HepG2 (cell line): Measurements from ENCODE around the gene ZNF184. TPM values are rescaled to one million over a fixed set of nuclear protein-coding genes. Genes with fewer than 3 reads are reported as not detected.

ENCODE experiments used
- ASH2L ChIP-seq: fragments of 300-600, 200-600 bp; sonication (generic); IDR thresholded peaks from 2 replicates; pipeline ENCODE4 v1.7.0; 2017; ENCODE audit warnings: low read depth, mild to moderate bottlenecking, moderate library complexity, mixed read lengths, low read length; ENCODE audit not compliant: insufficient read length
- FOSL1 ChIP-seq: sonication (generic); formaldehyde crosslinking; IDR thresholded peaks from 2 replicates; pipeline ENCODE4 v1.9.0; 2021; ENCODE audit warnings: missing genetic modification reagents, borderline replicate concordance
- FUBP1 ChIP-seq: sonication (generic); formaldehyde crosslinking; IDR thresholded peaks from 2 replicates; pipeline ENCODE4 v1.5.1; 2020; ENCODE audit warnings: missing genetic modification reagents, mild to moderate bottlenecking, borderline replicate concordance
- GTF3A ChIP-seq: sonication (generic); formaldehyde crosslinking; conservative IDR thresholded peaks from 2 replicates; pipeline ENCODE4 v1.4.0; 2020; ENCODE audit warnings: mild to moderate bottlenecking, missing genetic modification reagents
- HIVEP1 ChIP-seq: sonication (generic); formaldehyde crosslinking; IDR thresholded peaks from 2 replicates; pipeline ENCODE4 v1.4.0; 2020; ENCODE audit warnings: mild to moderate bottlenecking, missing genetic modification reagents
- HNRNPK ChIP-seq: fragments of 200-400 bp; formaldehyde crosslinking; IDR thresholded peaks from 2 replicates; pipeline ENCODE4 v1.6.1; 2018; ENCODE audit warnings: low read length, low read depth, moderate library complexity, mild to moderate bottlenecking; ENCODE audit not compliant: poor library complexity, severe bottlenecking
- IKZF5 ChIP-seq: IDR thresholded peaks from 2 replicates; pipeline ENCODE4 v1.6.1; 2018; ENCODE audit warnings: missing genetic modification reagents, mild to moderate bottlenecking, missing compliant biosample characterization
- JUN ChIP-seq: sonication (generic); formaldehyde crosslinking; IDR thresholded peaks from 2 replicates; pipeline ENCODE4 v1.4.0; 2020; ENCODE audit warnings: mild to moderate bottlenecking, missing genetic modification reagents
- MTA3 ChIP-seq: sonication (generic); formaldehyde crosslinking; IDR thresholded peaks from 2 replicates; pipeline ENCODE4 v1.4.0; 2020; ENCODE audit warnings: missing genetic modification reagents
- NFIC ChIP-seq: IDR thresholded peaks from 2 replicates; pipeline ENCODE4 v1.6.1; 2012; ENCODE audit warnings: mild to moderate bottlenecking, low read length, inconsistent platforms
- SRY ChIP-seq: sonication (generic); formaldehyde crosslinking; IDR thresholded peaks from 2 replicates; pipeline ENCODE4 v1.8.0; 2022; ENCODE audit warnings: mild to moderate bottlenecking, missing genetic modification reagents
- ZBTB7B ChIP-seq: sonication (generic); formaldehyde crosslinking; IDR thresholded peaks from 2 replicates; pipeline ENCODE4 v1.4.0; 2020; ENCODE audit warnings: missing genetic modification reagents
- ZMAT3 ChIP-seq: sonication (generic); formaldehyde crosslinking; conservative IDR thresholded peaks from 2 replicates; pipeline ENCODE4 v1.7.0; 2021; ENCODE audit warnings: missing genetic modification reagents
- ZMYM4 ChIP-seq: sonication (generic); formaldehyde crosslinking; IDR thresholded peaks from 2 replicates; pipeline ENCODE4 v1.8.1; 2023; ENCODE audit warnings: mild to moderate bottlenecking, missing genetic modification reagents
- ZNF234 ChIP-seq: sonication (generic); formaldehyde crosslinking; conservative IDR thresholded peaks from 2 replicates; pipeline ENCODE4 v1.5.1; 2020; ENCODE audit warnings: mild to moderate bottlenecking, missing genetic modification reagents
- ZNF260 ChIP-seq: sonication (generic); formaldehyde crosslinking; IDR thresholded peaks from 2 replicates; pipeline ENCODE4 v1.4.0; 2020; ENCODE audit warnings: missing genetic modification reagents, low read depth, mild to moderate bottlenecking, borderline replicate concordance
- ZNF776 ChIP-seq: sonication (generic); formaldehyde crosslinking; IDR thresholded peaks from 2 replicates; pipeline ENCODE4 v1.4.0; 2020; ENCODE audit warnings: mild to moderate bottlenecking, missing genetic modification reagents
- ZSCAN21 ChIP-seq: sonication (generic); formaldehyde crosslinking; IDR thresholded peaks from 2 replicates; pipeline ENCODE4 v1.8.0; 2022; ENCODE audit warnings: mild to moderate bottlenecking, missing genetic modification reagents, moderate library complexity, borderline replicate concordance
- polyA plus RNA-seq, 8 experiments: library from polyadenylated mRNA; depleted of rRNA in 3 of 8; stranded (reverse) in 7 of 8; unstranded in 1 of 8; fragments of >200 nt; fragmentation: Illumina TruSeq in 4 of 8; extraction: Trizol in 4 of 8; gene quantifications; 2 replicates each; pipeline versions ENCODE4 v1.2.1 to v1.2.3, GENCODE V29; 2011 to 2016; ENCODE audit warnings: low read depth in 4 of 8, missing spikeins in 1 of 8, mixed read lengths in 1 of 8; ENCODE audit not compliant: insufficient read depth in 1 of 8
- total RNA-seq, 5 experiments: library from RNA; depleted of rRNA; stranded (reverse); fragments of >200 nt; fragmentation: Illumina TruSeq; extraction: Trizol; gene quantifications; 2 replicates each; pipeline ENCODE4 v1.2.3, GENCODE V29; 2016; ENCODE audit warnings: low read depth in 1 of 5
- TF ChIP-seq, protein P1 (sequence below): sonication (generic); formaldehyde crosslinking; IDR thresholded peaks from 2 replicates; pipeline ENCODE4 v1.4.0; 2020; ENCODE audit warnings: missing genetic modification reagents, borderline replicate concordance

Gene ZNF184
- total and polyA plus RNA-seq, 2 of the 13 experiments (the other 11 are each of a cell fraction or from before 2014, with no cell fraction given): 2.1 to 10.1 TPM

GRCh38 chr6:27478706-27479318 lies 5.9 kb upstream of the ZNF184 start (continued):
- no peak; the same call in 1 of the 2 replicates for TF ChIP-seq NFIC
- TF ChIP-seq ZMAT3 (CRISPR knock-in tag): no peak
- TF ChIP-seq SRY: 0 out of 2 replicates have a peak, but pooled peaks have one; percentile 36
- TF ChIP-seq HNRNPK: no peak
- TF ChIP-seq ASH2L: peak; percentile 91
- peak; percentile 75; the same call in 1 of the 2 replicates for TF ChIP-seq IKZF5 (CRISPR knock-in tag)
- TF ChIP-seq ZMYM4 (CRISPR knock-in tag): peak; percentile 69; the same call in 1 of the 2 replicates
- no peak for TF ChIP-seq ZNF234 (CRISPR knock-in tag)
- TF ChIP-seq ZNF776: no peak
- no peak for TF ChIP-seq GTF3A (CRISPR knock-in tag)
- TF ChIP-seq JUN (CRISPR knock-in tag): no peak
- no peak for TF ChIP-seq ZNF260
- TF ChIP-seq ZBTB7B (CRISPR knock-in tag): peak; percentile 86
- no peak for TF ChIP-seq FUBP1 (CRISPR knock-in tag)
- TF ChIP-seq, protein P1, sequence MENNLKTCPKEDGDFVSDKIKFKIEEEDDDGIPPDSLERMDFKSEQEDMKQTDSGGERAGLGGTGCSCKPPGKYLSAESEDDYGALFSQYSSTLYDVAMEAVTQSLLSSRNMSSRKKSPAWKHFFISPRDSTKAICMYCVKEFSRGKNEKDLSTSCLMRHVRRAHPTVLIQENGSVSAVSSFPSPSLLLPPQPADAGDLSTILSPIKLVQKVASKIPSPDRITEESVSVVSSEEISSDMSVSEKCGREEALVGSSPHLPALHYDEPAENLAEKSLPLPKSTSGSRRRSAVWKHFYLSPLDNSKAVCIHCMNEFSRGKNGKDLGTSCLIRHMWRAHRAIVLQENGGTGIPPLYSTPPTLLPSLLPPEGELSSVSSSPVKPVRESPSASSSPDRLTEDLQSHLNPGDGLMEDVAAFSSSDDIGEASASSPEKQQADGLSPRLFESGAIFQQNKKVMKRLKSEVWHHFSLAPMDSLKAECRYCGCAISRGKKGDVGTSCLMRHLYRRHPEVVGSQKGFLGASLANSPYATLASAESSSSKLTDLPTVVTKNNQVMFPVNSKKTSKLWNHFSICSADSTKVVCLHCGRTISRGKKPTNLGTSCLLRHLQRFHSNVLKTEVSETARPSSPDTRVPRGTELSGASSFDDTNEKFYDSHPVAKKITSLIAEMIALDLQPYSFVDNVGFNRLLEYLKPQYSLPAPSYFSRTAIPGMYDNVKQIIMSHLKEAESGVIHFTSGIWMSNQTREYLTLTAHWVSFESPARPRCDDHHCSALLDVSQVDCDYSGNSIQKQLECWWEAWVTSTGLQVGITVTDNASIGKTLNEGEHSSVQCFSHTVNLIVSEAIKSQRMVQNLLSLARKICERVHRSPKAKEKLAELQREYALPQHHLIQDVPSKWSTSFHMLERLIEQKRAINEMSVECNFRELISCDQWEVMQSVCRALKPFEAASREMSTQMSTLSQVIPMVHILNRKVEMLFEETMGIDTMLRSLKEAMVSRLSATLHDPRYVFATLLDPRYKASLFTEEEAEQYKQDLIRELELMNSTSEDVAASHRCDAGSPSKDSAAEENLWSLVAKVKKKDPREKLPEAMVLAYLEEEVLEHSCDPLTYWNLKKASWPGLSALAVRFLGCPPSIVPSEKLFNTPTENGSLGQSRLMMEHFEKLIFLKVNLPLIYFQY (CRISPR knock-in tag): peak; percentile 11; the same call in 1 of the 2 replicates
- no peak for TF ChIP-seq ZSCAN21 (CRISPR knock-in tag)
- TF ChIP-seq FOSL1: no peak
- no peak for TF ChIP-seq HIVEP1 (CRISPR knock-in tag)
- TF ChIP-seq MTA3: no peak
